HG02970 (cell line): ENCODE data around the gene DSC2.

Experiments
- ATAC-seq: cut with Tn5 transposase; IDR thresholded peaks from one replicate; pipeline ENCODE4 v1.9.1; 2021; ENCODE audit warnings: mild to moderate bottlenecking, moderate library complexity, moderate number of reproducible peaks; ENCODE audit not compliant: unreplicated experiment, low FRiP score

The DSC2 gene

DNA sequence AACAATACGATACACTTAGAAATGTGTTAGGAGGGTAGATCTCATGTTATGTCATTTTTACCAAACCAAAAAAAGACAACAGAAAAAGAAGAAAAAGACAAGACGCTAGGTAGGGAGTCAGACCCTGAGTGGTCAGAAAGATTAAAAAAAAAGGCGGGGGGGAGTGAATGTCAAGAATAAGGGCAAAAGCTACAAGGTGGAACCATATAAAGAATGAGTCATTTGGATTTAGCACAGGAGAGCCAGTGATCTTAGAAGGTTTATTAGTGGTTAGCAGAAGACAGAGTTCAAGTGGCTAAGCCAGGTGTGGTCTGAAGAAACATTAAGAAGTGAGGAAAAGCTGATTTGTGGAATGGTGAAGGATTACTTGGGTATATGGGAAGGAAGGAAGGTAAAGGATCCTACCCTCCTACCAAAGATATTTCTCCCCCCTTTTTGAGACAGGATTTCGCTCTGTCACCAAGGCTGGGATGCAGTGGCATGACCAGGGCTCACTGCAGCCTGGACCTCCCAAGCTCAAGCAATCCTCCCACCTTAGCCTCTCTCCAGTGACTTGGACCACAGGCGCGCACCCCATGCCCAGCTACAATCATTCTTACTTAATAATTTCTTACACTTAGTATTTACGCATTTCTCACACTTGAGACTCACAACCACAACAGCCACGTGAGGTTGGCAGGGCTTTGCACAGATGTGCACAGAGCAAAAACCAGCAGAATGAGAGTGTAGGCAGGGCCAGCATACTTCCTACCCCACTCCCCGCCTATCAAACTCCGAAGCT is 2.6 kb downstream of the DSC2 start:
- no peak for ATAC-seq

DNA sequence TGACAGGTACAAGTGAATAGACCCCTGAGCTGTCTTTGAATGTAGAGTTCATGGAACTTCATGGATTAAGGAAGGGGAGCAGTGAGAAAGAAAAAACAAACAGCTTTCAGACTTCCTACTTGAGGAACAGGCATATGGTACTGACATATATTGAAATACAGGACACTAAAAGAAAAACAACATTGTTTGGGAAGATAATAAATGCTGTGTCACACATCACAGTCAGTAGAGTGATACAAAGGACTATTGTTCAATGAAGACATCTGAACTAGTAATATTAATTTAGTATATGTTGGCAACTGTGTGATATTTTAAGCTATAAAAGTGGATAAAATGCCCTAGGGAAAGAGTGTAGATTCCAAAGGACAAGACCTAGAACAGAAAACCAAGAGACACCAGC is 3.3 kb downstream of the DSC2 start:
- no peak for ATAC-seq

DNA sequence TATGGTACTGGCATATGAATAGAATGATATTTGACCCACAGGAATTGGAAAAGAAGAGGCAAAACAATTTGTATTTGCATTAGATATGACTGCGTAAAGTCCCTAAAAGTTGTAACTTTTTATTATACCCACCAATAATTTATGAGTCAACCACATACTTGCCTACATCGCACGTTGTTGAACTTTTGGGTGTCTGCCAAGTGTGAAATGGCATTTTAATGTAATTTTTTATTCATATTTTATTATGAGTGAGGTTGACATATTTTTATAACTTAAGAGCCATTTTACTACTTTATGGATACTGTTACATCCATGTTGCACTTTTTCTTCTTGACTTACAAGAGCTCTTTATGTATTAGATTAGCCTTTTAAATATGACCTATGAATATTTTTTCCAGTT is 4.6 kb downstream of the DSC2 start:
- no peak for ATAC-seq

DNA sequence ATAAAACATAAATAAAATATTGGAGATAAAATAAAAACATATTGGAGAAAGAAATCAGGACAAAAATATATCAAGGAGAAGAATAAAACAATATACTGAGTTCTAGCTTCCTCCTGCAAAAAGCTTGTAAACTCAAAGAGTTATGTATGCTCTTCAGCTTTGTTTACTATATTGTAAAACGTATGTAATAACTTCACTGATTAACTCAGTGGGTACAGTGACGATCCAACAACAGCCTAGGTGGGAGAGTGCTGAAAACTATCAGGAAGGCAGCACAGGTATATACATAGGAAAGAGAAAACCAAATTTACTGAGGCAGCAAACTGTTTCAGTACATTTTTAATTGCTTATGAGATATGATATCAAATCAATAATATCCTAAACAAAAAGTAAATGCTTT is 8.3 kb downstream of the DSC2 start:
- no peak for ATAC-seq

DNA sequence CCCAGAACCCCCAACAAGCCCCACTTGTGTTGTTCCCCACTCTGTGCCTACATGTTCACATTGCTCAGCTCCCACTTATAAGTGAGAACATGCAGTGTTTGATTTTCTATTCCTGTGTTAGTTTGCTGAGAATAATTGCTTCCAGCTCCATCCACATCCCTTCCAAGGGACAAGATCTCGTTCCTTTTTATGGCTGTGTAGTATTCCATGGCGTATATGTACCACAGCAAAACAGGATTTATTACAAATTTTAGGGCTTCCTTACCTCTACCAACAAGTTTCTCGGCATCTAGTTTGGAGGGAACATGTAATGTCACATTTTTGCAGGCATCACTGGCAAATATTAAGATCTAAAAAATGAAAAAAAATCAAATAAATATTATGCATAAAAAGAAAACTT is 8.9 kb downstream of the DSC2 start:
- no peak for ATAC-seq

DNA sequence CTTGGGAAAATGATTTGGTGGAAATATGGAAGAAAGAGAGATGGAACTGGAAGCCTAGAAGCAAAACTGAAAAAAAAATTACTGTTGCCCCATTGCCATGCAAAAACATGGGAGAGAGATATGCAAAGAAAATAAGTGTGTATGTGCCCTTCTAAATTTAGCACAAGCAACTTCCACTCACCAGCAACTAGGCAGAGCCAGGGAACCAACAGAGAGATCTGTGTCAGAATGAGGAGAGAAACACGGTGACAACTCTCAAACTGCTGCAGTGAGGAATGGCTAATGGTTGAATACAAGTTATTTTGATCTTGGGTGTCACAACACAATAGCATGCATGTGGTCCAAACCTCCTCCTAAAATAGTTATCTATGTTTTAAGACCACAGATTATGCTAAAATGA is 10.9 kb downstream of the DSC2 start:
- no peak for ATAC-seq

DNA sequence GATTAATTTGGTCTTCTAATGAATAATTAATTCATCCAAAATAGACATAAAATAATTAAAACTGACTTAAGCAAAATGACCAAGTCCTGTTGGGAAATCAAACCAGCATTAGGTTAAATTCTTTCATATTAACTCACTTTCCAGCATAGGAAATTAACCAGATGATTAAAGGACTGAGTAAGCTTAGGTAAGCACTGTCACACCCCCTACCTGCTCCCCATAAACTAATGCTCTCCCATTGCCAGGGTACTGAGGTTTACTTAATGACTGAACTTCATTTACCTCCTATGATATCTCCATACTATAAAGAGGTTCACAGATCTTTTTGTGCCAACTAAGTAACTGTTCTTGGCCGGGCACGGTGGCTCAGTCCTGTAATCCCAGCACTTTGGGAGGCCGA is 13.7 kb downstream of the DSC2 start:
- no peak for ATAC-seq

DNA sequence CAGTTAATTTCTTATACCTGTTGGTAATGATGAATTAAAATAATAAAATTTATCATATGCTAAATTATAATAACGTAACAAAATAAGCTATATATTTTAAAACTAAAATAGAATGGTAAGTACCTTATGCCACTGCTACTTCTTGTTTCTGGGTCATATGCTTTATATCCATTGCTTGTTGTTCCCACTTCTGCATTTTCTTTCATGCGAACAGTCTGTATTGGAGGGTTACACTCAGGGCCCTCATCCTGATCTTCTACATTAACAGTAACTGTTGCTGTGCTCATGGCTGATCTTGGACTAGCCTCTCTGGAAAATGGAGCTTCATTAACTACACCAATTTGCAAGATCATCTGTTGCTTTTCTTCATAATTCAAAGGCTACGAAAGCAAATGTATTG is 22.2 kb downstream of the DSC2 start:
- ATAC-seq: no peak

DNA sequence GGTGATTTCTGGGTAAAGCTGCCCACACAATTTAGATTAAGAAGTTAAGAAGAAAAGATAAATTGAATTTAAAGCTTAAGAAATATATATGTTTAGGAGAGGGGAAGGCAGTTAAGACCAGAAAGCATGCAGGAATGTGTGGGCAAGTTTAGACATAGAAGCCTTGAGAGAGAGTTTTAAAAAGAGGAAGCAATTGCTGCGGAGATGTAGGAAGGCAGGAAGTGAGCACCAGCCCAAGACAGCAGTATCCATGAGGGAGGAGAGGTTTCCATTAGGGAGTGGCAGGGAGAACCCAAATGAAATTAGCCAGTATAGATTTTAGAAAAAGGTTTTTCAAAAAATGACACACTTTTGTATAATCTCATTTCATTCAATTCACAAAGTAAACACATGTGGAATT is 24.3 kb downstream of the DSC2 start:
- no peak for ATAC-seq

DNA sequence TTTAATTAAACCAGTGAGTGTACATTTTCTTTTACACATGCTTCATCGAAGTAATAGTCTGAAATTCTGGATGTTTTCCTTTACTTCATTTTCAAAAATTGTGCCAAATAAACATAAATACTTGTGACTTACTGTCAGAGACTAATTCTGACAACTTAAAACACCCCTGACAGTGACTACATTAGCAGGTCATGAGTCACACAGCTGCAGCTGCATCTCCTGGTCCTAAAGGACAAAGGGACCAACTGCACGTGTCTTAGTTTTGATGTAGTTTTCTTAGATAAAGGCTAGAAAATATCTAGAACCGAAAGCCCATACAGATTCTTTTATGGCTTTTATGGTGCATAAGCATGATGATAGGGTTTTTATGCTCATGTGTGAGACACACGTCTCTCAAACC is 30.0 kb downstream of the DSC2 start:
- no peak for ATAC-seq

DNA sequence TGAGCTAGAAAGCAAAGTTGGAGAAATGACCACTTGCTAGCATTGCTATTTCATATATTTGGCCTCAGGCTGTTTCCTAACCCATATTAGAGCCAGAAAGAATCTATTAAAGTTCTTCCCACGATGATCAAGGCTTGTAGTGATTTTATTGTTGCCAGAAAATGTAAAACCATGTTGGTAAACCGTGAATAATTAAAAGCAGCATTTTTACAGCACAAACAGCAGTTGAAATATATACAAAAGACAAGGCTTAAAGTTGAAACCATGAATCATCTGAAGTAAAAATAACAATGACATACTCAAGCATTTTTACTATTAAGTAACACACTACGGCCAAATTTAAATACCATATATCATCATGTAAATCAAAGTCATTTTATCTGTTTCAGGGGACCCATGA is 32.0 kb downstream of the DSC2 start:
- no peak for ATAC-seq

DNA sequence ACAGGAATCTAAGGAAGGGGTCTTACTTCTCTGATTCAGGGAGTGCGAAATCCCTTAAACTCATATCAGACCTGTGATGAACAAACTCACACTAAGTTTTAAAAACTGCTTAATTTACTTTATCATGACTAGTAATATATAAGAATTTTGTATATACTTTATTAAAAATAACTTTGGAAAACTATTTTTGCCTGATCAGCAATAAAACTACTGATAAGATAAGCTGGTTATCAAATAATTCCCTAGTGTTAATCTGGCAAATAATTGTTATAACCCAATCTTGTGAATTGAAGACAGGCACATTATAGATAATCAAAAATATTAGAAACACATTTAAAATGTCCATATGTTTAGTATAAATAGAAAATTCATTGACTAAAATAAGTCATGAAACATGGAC is 36.0 kb downstream of the DSC2 start:
- no peak for ATAC-seq

DNA sequence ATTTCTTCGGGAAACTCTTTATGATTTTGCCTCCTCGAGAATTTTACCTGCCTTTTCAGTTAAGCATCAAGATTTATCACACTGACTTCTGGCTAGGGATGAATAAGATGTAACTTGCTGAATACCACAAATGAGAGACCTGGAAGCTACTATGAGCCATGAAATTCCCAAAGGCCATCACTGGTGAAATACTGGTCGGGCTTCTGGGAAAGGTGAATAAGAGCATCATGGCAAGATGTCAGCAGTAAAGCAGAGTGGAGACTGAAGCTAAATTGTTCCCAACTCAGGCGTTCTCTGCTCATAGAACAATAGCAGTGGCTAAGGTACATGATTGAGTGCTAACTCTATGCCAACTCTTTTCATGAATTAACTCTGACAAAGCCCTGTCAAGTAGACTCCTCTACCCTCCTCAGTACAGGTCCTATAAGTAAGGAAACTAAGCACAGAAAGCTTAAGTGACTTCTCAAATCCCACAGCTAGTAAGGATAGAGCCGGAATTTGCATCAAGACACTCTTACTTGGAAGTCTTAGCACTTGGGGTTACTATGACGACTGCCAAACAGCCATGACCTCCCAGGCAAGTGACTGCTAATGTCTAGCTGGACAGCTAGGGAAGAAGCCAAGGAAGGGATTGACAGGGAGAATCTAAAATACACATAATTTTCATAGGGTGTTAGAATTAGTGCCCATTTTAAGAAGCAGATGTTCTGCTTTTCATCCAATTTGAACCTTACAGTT is 37.0 kb downstream of the DSC2 start:
- no peak for ATAC-seq

DNA sequence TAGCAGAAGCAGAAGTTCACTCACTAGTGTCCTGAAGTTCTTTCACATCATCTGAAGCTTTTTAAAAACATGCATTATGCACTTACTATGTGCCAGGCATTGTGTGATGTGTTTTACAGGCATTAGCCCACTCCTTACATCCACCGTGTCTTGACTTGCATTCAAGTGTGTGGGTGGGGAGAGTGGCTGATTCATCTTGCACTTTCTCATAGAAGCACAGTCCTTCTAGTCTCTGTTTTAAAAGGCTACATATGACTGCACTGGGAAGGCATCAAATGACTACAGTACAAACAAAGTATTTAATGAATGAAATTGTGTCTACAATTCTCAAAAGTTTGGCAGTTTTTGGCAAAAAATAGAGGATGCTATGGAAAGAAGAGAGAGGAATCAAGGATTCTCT is 38.1 kb downstream of the DSC2 start:
- no peak for ATAC-seq

DNA sequence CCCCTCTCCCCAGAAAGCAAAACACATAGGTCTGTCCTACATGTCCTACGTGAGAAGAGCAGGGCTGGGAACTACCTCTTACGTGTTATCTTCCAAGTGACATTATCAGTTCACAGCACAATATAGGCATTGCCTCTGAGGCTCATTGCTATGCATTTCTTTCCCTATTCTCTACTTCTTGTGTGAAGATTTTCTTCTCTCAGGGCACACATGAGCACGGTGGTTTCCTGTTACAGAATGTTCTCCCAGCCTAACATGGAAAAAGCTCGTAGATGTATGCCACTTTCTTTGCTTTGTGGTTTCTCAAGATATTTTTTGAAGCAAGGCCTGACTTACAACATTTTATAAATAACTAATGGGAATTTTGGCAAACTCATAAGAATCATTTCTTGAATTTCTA is 40.3 kb downstream of the DSC2 start:
- ATAC-seq: no peak

DNA sequence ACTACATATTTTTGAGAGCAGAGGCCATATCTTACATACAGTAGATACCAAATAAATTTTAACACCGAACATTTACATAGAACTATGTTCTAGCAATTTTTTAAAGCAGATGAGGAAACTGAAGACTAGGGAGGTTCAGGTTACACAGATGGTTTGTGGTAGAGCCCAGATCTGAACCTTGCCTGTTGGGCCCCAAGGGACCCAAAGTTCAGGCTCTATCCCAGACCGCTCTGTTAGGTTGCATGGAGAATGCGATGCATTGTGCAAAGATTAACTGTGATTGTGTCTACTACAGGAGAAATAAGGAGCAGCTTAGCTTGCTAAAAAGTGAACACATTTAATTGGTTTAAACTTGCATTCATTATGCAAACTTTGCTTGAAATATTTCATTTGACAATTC is 43.3 kb downstream of the DSC2 start:
- no peak for ATAC-seq

DNA sequence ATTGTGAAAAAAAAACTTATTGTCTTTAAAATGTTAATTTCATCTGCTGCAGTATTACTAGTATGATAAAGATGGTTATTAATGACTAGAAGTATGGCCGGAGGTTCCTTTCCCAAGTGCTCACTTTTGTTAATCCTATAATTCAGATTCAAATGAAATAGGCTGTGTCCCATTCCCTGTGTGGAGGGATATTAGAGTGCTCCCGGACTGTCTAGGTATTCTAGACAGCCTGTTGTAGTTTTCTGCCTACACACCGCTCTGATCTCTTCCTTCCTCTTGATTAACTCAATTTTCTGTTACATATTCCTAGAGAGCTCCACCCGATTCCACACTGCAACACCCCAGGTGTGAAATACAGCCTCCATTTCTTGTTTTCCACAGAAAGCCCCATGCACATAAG is 44.3 kb downstream of the DSC2 start:
- no peak for ATAC-seq

DNA sequence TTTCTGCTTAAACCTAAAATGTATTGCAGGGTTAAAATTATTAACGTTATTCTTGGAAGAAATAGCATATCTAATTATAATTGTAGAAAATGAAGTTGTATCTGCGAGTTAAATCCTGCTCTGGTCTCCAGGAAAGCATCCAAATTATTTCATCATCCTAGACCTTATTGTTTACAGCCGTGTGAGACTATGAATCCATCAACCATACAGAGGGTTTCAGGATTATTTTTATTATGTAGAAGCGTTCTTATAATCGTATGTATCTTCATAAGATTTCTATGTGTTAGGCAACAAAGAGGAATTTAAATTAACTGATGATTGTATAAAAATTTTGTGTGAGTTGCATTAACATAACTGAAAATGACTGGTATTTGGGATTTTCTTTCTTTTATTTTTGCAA is 45.2 kb downstream of the DSC2 start:
- ATAC-seq: no peak

DNA sequence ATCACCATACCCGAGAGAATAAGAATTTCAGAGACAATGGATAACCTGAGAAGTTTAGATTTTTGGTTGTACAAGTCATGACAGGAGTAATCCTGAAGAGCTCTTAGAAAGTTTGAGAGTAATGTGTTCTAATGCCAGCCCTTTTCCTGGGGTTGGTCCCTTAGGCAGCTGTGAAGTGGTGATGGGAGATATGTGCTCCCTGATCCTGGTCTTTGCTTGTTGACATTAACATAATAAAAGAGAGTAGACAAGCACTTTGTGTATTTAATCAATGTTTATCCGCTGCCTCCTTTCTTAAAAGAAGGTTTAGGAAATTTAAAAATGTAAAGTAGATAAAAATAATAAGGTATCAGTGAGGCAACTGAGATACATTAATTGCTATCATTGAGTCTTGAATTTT is 45.9 kb downstream of the DSC2 start:
- ATAC-seq: no peak

DNA sequence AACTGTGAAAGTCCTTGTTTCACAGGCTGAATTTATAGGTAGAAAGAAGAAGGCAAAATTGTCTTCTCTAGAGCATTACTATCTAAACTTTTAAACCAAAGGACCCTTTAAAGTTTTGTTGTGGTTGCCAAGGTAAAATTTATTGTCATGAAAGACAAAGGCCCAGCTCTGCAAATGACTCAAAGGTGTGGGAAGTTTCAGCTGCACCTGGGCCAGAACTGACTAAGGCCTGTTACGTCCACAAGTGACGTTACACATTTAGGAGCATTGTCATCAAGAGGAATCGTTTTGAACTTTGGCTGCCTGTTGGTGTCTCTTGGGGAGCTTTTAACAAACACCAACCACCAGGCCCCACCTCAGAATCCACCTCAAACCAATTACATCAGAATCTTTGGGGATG is 51.6 kb downstream of the DSC2 start:
- no peak for ATAC-seq

DNA sequence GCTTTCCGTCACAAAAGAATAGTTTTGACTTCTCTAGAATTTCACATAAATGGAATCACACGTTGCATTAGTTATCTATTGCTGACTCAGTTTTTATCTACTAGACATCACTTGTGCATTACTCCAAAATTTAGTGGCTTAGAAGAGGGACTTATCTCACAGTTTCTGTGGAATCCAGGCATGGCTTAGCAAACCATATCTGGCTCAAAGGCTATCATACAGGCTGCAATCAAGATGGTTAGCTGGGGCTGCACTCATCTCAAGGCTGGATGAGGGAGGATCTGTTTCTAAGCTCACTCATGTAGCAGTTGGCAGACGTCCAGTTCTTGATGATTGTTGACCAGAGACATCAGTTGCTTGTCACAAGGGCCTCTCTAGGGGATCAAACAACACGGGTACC is 53.0 kb downstream of the DSC2 start:
- ATAC-seq: no peak

DNA sequence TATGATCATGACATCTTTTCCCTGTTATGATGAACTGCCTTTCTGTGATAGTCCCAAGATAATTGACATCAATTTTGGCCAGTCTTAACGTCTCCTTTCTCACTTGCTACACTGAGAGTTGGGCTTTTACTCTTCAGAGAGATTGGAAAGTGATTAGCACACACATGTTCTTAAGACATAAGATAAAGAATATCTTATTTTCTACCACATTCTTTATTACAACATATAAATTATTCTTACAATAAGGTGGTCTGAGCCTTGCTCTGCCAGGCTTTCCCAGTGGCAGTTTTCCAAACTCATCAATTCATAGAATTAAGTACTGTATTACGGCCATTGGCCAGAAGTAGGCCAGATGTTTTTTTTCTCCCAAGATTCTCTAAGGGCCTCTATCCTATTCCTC is 54.0 kb downstream of the DSC2 start:
- no peak for ATAC-seq
